GM19328 (cell line): ENCODE measurements around the gene NPHP4.

ENCODE experiments used
- ATAC-seq: cut with Tn5 transposase; IDR thresholded peaks from one replicate; pipeline ENCODE4 v1.9.1; 2021; ENCODE audit warnings: mild to moderate bottlenecking, moderate library complexity; ENCODE audit not compliant: unreplicated experiment

The NPHP4 gene

GRCh38 chr1:6004412-6005123, 12.3 kb upstream of the NPHP4 start:
- ATAC-seq, result no peak

GRCh38 chr1:6003568-6004411, 11.6 kb upstream of the NPHP4 start:
- no peak for ATAC-seq

- ATAC-seq, result no peak
Observed at GRCh38 chr1:6002714-6003501, 10.7 kb upstream of the NPHP4 start.

GRCh38 chr1:6001992-6002576, 9.9 kb upstream of the NPHP4 start:
- ATAC-seq, result no peak

- ATAC-seq, result no peak
Observed at GRCh38 chr1:6000444-6001288, 8.4 kb upstream of the NPHP4 start.

- no peak for ATAC-seq
Observed at GRCh38 chr1:5999711-6000443, 7.7 kb upstream of the NPHP4 start.

GRCh38 chr1:5998906-5999301, 6.7 kb upstream of the NPHP4 start:
- no peak for ATAC-seq

GRCh38 chr1:5998051-5998905, 6.1 kb upstream of the NPHP4 start:
- ATAC-seq, result no peak

GRCh38 chr1:5997316-5997715, 5.1 kb upstream of the NPHP4 start:
- ATAC-seq, result no peak

GRCh38 chr1:5996641-5997270, 4.5 kb upstream of the NPHP4 start:
- no peak for ATAC-seq

- no peak for ATAC-seq
Observed at GRCh38 chr1:5995871-5996630, 3.8 kb upstream of the NPHP4 start.

GRCh38 chr1:5994713-5995621, 2.7 kb upstream of the NPHP4 start:
- no peak for ATAC-seq

GRCh38 chr1:5993556-5994491, 1.6 kb upstream of the NPHP4 start:
- no peak for ATAC-seq

GRCh38 chr1:5992814-5993555, 760 bp upstream of the NPHP4 start:
- ATAC-seq, result no peak
